ENCODE data around the gene RASEF.

RASEF gene

GRCh38 chr9:83027153-83027891, 35.6 kb downstream of the RASEF start:
- H3K27ac ChIP-seq: no peak overlapping the region

GRCh38 chr9:83024506-83025125, 38.3 kb downstream of the RASEF start:
- TF ChIP-seq CTCF (IDR thresholded peaks at IDR 0.05): no peak
- no peak overlapping the region for H3K27ac ChIP-seq

More at GRCh38 chr9:83027153-83027891, 35.6 kb downstream of the RASEF start:
- no peak for TF ChIP-seq ZFX (IDR thresholded peaks at IDR 0.05; ENCODE audit: borderline replicate concordance)
- no peak for TF ChIP-seq CTCF (IDR thresholded peaks at IDR 0.05)

GRCh38 chr9:83023151-83023550, 39.8 kb downstream of the RASEF start:
- H3K27ac ChIP-seq: no peak overlapping the region
- no peak for TF ChIP-seq CTCF (IDR thresholded peaks at IDR 0.05)
- TF ChIP-seq ZFX (IDR thresholded peaks at IDR 0.05; ENCODE audit: borderline replicate concordance): no peak

- no peak for TF ChIP-seq ZFX (IDR thresholded peaks at IDR 0.05; ENCODE audit: borderline replicate concordance)
- no peak for TF ChIP-seq CTCF (IDR thresholded peaks at IDR 0.05)
- H3K27ac ChIP-seq: no peak overlapping the region
Observed at GRCh38 chr9:83020864-83021263, 42.1 kb downstream of the RASEF start.

- no peak overlapping the region for H3K27ac ChIP-seq
- TF ChIP-seq CTCF (IDR thresholded peaks at IDR 0.05) (no peak), ZFX (IDR thresholded peaks at IDR 0.05; ENCODE audit: borderline replicate concordance) (no peak)
Observed at GRCh38 chr9:83020327-83020726, 42.6 kb downstream of the RASEF start.

GRCh38 chr9:83019246-83019645, 43.7 kb downstream of the RASEF start:
- TF ChIP-seq CTCF (IDR thresholded peaks at IDR 0.05) (no peak), ZFX (IDR thresholded peaks at IDR 0.05; ENCODE audit: borderline replicate concordance) (no peak)
- no peak overlapping the region for H3K27ac ChIP-seq

GRCh38 chr9:83015897-83016296, 47.0 kb downstream of the RASEF start:
- no peak overlapping the region for H3K27ac ChIP-seq
- TF ChIP-seq CTCF (IDR thresholded peaks at IDR 0.05): no peak
- no peak for TF ChIP-seq ZFX (IDR thresholded peaks at IDR 0.05; ENCODE audit: borderline replicate concordance)

Data from 22Rv1 (cell line).